ENCODE data around the gene MAPK1IP1L. TPM values are rescaled to one million over a fixed set of nuclear protein-coding genes. Genes with fewer than 3 reads are reported as not detected.

The MAPK1IP1L gene
- total RNA-seq, 1 donor from 2014 or later = 80.0 TPM

GRCh38 chr14:55094292-55095157 is 43.1 kb downstream of the MAPK1IP1L start:
- no peak for DNase-seq (ENCODE audit: low spot score)

- DNase-seq (ENCODE audit: low spot score) = peak; percentile 57
Measured at GRCh38 chr14:55097881-55098560, 46.6 kb downstream of the MAPK1IP1L start.

DNA sequence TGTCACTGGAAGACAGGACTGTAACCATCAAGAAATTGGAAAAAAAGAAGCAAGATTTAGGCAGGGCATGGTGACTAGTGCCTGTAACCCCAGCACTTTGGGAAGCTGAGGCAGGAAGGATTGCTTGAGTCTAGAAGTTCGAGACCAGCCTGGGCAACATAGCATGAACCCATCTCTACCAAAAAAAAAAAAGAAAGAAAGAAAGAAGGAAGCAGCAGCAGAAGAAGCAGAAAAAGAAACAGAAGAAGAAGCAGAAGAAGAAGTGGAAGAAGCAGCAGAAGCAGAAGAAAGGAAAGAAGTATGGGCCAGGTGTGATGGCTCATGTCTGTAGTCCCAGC is 47.1 kb downstream of the MAPK1IP1L start:
- DNase-seq (ENCODE audit: low spot score) = no peak

DNA sequence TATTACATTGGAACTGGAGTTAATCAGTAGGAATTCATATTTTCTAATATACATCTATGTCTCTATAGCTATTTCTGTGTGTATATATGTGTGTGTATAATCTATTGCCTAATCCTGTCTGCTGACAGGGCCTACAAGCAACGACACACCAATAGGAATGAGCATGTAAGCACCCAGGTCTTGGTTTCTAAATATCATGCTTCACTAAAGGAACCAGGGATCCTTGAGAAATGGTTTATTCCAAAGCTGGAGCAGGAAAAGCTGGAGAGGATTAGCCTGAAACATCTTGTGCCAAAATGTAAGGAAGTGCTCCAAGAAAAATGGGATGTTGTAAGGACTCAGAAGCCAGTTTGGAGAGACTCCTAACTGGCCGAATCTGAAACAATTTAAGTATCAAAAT is 48.3 kb downstream of the MAPK1IP1L start:
- DNase-seq (ENCODE audit: low spot score) = no peak

- no peak for DNase-seq (ENCODE audit: low spot score)
Measured at GRCh38 chr14:55101698-55102097, 50.3 kb downstream of the MAPK1IP1L start.

DNA sequence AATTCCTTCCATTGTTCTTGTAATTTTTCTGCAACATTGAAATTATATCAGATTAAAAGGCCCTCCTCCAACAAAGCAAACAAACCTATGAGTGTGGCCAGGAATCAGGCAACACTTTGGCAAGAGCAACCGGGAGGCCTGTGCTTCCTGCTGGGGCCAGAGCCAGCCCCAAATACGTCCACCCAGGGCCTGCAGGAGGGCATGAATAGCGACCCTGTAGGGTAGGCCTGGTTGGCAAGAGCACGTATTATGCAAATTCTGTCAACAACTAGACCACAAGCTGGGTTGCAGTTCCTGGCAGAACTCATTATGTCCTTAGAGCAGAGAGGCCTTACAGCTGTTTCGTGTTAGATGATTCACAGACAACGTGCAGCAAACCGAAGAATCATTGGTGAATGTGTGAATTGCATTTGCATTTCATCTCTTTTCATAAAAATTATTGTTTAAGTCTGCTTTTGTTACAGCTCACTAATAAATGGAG is 50.7 kb downstream of the MAPK1IP1L start:
- peak; percentile 89 for DNase-seq (ENCODE audit: low spot score)

DNA sequence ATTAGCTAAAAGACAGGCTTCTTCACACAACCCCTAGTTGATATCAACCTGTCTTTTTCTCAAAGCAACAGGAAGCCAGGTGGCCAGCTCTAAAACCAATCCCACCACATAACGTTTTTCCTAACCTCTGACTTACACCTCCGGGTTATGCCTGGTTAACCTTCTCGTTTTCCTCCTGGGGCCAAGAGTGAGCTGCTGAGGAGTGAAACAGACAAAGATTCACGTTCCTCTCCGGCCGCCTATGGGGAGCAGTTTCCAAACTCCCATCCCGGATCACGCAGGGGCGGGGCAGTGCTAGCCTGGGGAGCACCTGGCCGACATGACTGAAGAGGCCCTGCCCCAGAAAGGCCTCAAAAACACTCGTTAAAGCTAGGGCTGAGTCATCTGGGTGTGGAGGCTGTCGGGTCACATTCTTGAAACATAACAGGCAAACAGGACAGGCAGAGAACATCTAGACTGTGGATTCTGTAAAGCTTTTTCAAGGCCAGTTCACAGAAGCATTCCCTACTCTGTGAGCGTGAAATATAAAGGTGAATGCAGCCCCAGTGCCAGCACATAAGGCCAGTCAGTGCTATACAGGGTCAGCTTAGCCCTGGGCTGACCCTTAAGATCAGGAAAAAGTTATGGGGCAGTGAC is 51.7 kb downstream of the MAPK1IP1L start:
- DNase-seq (ENCODE audit: low spot score) = peak; percentile 91

- no peak for DNase-seq (ENCODE audit: low spot score)
Measured at GRCh38 chr14:55103971-55104954, 52.8 kb downstream of the MAPK1IP1L start.

GRCh38 chr14:55105991-55106390 is 54.5 kb downstream of the MAPK1IP1L start:
- DNase-seq (ENCODE audit: low spot score) = no peak

DNA sequence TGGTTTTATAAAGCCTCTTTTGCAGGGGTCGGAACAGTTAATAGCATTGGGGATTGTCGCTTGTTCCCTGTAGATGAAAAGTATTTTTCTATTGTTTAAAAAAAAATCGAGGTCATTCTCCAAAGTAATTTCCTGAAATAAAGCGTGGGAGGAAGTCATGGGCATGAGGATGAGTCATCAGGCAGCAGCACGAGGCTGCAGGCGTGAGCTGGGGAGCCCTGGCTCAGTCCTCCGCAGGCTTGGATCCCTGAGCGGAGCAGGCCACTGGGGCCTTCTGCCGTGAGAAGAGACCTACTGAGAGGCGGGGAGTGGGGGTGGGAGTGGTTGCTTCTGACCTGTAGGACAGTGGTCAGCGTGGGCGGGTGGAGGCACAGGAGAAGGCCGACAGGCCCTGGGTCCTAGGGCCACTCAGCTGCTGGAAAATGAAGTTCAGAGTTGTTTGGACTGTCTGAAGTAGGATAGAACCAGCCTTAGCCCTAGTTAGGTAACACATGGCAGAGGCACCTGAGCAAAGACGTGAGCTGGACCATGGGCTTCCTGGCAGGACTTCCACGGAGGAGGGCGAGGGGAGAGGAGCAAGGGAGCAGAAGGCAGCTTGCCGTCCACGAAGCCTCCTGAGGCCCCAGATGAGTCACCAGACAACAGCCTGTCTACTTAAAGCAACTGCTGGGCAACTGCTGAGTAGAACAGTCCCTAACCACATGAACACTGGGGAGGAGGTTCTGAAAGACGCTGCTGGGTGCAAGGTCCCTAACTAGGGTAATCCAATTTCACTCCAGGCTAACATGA is 56.5 kb downstream of the MAPK1IP1L start:
- peak; percentile 93 for DNase-seq (ENCODE audit: low spot score)

DNA sequence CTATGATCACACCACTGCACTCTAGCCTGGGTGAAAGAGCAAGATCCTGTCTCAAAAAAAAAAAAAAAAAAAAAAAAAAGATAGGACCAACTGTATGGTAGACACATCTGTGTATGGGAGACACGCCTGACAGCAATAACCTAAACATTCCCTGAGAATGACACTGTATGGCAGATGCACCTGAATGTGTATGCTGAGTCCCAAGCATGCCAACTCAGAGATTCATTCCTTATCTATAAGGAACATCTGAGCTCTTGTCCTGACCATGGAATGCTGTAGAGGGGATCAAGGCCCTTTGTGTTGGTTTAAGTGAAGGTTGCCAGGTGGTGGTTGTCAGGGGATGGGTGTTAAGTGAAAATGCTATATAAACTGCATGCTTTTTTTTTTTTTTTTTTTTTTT is 58.4 kb downstream of the MAPK1IP1L start:
- DNase-seq (ENCODE audit: low spot score) = no peak

- DNase-seq (ENCODE audit: low spot score) = no peak
Measured at GRCh38 chr14:55111122-55111708, 59.8 kb downstream of the MAPK1IP1L start.

DNA sequence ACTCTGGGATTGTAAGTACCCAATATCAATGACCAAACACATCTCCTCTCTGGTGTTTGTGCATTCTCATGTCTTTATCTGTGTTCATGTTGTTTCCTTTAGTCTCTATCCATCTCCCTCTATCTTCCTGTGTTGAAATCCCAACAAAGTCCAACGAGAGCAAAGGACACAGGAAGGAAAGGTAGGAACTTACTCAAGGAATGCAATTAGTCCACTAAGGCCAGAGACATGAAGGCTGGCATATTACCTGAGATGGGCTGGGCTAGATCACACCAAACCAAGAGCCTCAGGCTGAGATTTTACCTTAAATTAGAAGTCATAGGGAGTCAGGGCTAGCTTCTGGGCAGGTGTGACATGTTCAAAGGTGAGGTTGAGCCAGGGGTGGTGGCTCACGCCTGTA is 63.3 kb downstream of the MAPK1IP1L start:
- DNase-seq (ENCODE audit: low spot score) = no peak

GRCh38 chr14:55115460-55115859 is 64.0 kb downstream of the MAPK1IP1L start:
- DNase-seq (ENCODE audit: low spot score) = no peak

- DNase-seq (ENCODE audit: low spot score) = no peak
Measured at GRCh38 chr14:55115861-55116245, 64.4 kb downstream of the MAPK1IP1L start.

- DNase-seq (ENCODE audit: low spot score) = peak; percentile 48
Measured at GRCh38 chr14:55116246-55117030, 65.0 kb downstream of the MAPK1IP1L start.

DNA sequence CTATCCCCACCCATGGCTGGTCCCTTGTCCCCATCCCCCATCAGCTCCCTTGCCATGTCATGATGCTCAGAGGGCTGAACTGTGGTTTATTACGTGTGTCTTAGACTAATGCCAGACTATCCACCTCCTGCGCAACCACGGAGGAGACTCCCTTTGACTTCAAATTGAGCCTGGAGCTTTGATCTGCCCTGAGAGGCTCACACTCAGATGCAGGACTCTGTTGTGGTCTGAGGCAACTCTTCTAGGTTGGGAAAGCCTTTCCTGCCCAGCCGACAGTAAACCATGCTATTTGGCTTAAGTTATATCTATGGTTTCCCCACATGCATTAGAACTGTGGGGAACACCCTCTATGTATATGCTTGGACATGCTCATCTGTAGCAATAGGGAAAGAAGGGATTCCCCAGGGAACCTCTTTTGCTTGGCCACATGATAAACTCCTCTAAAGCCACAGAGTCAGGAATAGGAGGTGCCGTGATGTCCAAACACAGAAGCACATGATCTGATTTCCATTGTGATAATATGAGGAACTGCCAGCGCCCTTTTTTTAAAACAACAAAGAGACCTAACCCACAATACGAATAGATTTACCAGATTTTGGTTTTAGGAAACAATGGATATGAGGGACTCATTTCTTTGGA is 66.5 kb downstream of the MAPK1IP1L start:
- DNase-seq (ENCODE audit: low spot score) = no peak

- DNase-seq (ENCODE audit: low spot score) = no peak
Measured at GRCh38 chr14:55118761-55119160, 67.3 kb downstream of the MAPK1IP1L start.

All from mucosa of gallbladder (tissue), 1 donor.